GM23338 (cell line): ENCODE data around the gene BTBD9.

ENCODE experiments used
- CTCF ChIP-seq, 2 experiments: fragments of 200-600 bp in 1 of 2; sonication (generic) in 1 of 2; conservative IDR thresholded peaks; 2 replicates each; pipeline versions ENCODE4 v1.5.1 to v1.6.1; 2016 to 2017; ENCODE audit warnings: antibody characterized with exemption in 2 of 2, low read depth in 2 of 2, mild to moderate bottlenecking in 2 of 2, moderate library complexity in 1 of 2
- REST ChIP-seq: IDR thresholded peaks from one replicate; pipeline ENCODE4 v1.6.1; 2018; ENCODE audit warnings: antibody characterized with exemption; ENCODE audit not compliant: unreplicated experiment

DNA sequence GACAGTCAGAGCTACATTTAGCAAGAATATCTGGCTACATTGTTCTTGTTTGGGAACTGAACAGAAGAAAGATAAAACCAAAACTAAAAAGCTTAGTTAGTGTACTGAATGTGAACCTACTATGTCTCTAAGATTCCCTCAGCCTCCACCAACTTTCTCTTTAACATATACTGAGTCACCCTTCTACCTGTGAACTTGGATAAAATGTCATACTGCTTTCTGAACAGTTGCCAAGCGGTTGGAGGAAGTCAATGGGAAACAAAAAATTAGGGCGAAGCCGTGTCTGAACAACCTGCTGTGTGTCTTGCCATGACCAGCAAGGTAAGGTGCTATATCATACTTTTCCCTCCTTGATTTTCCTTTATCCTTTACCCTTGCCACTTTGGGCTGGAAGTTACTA is 243.5 kb downstream of the BTBD9 start:
- TF ChIP-seq CTCF (conservative IDR thresholded peaks at IDR 0.05; ENCODE audit: low read depth in 2 of 2), result no peak
- no peak for TF ChIP-seq REST
